Adrenal gland (tissue), 12 donors: ENCODE data around the gene CGB3. TPM values are rescaled to one million over a fixed set of nuclear protein-coding genes. Genes with fewer than 3 reads are reported as not detected.
"Not testable (repeated sequence)": the region's sequence is repeated elsewhere in the genome, so short reads cannot be mapped to it uniquely, and the experiment has no call there.

Experiments used
- DNase-seq, 7 donors: peaks; one replicate each; pipeline ENCODE4 v3.0.0-alpha.2; 2019 to 2020
- H3K27ac ChIP-seq, 5 donors: fragments of 200-600 bp; sonication (generic) in 4 of 5; 1 replicate in 3 of 5; 2 replicates in 2 of 5; pipeline versions ENCODE4 v1.5.1 to v1.8.0; 2016 to 2020; ENCODE audit warnings: mild to moderate bottlenecking in 1 of 5
- H3K27me3 ChIP-seq: fragments of 200-600 bp; 2 replicates; pipeline ENCODE4 v1.8.0; 2021
- H3K36me3 ChIP-seq, 2 donors: fragments of 200-600 bp; replicated peaks in 1 of 2; 1 replicate in 1 of 2; 2 replicates in 1 of 2; pipeline versions ENCODE4 v1.5.1 to v1.8.0; 2018 to 2022
- H3K4me1 ChIP-seq, 2 donors: fragments of 200-600 bp; replicated peaks in 1 of 2; 1 replicate in 1 of 2; 2 replicates in 1 of 2; pipeline versions ENCODE4 v1.5.1 to v1.8.0; 2018 to 2021
- H3K4me3 ChIP-seq, 4 donors: fragments of 200-600 bp; sonication (generic) in 3 of 4; one replicate each; pipeline ENCODE4 v1.5.1; 2016 to 2018
- H3K9me3 ChIP-seq, 3 donors: fragments of 200-600 bp; sonication (generic) in 1 of 3; replicated peaks in 1 of 3; 1 replicate in 2 of 3; 2 replicates in 1 of 3; pipeline versions ENCODE4 v1.5.1 to v1.8.0; 2016 to 2021
- CTCF ChIP-seq, 6 experiments: fragments of 450-650 bp in 4 of 6; fragments of 200-600 bp in 2 of 6; sonication (generic) in 1 of 6; IDR thresholded peaks; 1 replicate in 5 of 6; 2 replicates in 1 of 6; pipeline versions ENCODE4 v1.5.1 to v1.8.0; 2016 to 2021; ENCODE audit warnings: antibody characterized with exemption in 6 of 6, mild to moderate bottlenecking in 2 of 6, moderate library complexity in 1 of 6
- POLR2A ChIP-seq, 2 donors: fragments of 450-650 bp; IDR thresholded peaks; one replicate each; pipeline ENCODE4 v1.6.1; 2017; ENCODE audit warnings: antibody characterized with exemption in 2 of 2, mild to moderate bottlenecking in 2 of 2, moderate library complexity in 1 of 2
- WGBS, 4 donors: extraction: QIAGEN DNeasy Blood & Tissue Kit in 2 of 4; methylation state at CpG; one replicate each; pipeline versions ENCODE4 v1.1.5 to v1.1.7; 2013 to 2017; 5-methylcytosine and 5-hydroxymethylcytosine counted together
- intact Hi-C, 2 donors: fragments of 100-400 bp; cut with DNase I; formaldehyde crosslinking; loops; one replicate each; pipeline versions ENCODE4 v1.14.1 to v1.15.0; 2022 to 2023
- polyA plus RNA-seq, 3 donors: library from polyadenylated mRNA; stranded (reverse); fragments of 200-250 nt in 2 of 3; fragments of 350-450 nt in 1 of 3; fragmentation: Illumina TruSeq in 1 of 3; extraction: RNeasy Lipid Tissue Mini Kit (QIAGEN cat#74804) in 1 of 3; gene quantifications; one replicate each; pipeline ENCODE4 v1.2.3, GENCODE V29; 2013 to 2014
- total RNA-seq, 9 donors: library from RNA; depleted of rRNA in 4 of 9; stranded (reverse); fragments of >200 nt in 4 of 9; fragments of 120-200 nt in 1 of 9; fragmentation: NEBNext Ultra II Directional in 1 of 9; extraction: Animal tissue kit (Norgen Biotek cat#: 25700) in 1 of 9; gene quantifications; one replicate each; pipeline versions ENCODE4 v1.1.0 to v1.2.4, GENCODE V29; 2013 to 2023
- donor health status: healthy with polysubstance abuse.
- donor health status: Bipolar disorder and iron deficiency.
- donor health status: DM: yes; HTN: yes; CAD: no.
- donor health status: DM: no; HTN: no; CAD: no.
- donor health status: DM: no; HTN: no; CAD: no.
- donor health status: DM: yes; HTN: yes; CAD: no.

CGB3 gene
- total and polyA plus RNA-seq, 12 donors: not detected

- Histone ChIP-seq H3K4me1 (peaks cover 0 to 26% of the 10 kb centered on the region in 2 donors), H3K4me3 (no peak overlapping the region), H3K27me3 (peaks cover 10% of the 10 kb centered on the region), H3K36me3 (no peaks in the 10 kb centered on the region), H3K27ac (no peak overlapping the region), H3K9me3 (no peaks in the 10 kb centered on the region)
- 80 to 100% (median 98%) methylated on average over 2 of the region's 2 CpGs for WGBS, 4 donors
- intact Hi-C loops: no loop called here
- TF ChIP-seq POLR2A (IDR thresholded peaks at IDR 0.05) (no peak), CTCF (IDR thresholded peaks at IDR 0.05) (no peak)
- DNase-seq: no peak
These were observed 36.9 kb upstream of the CGB3 start for GRCh38 chr19:49061000-49061399.

- 56 to 65% (median 61%) methylated on average over 9 of the region's 9 CpGs for WGBS, 4 donors
- H3K4me3 ChIP-seq: no peak overlapping the region
- no peak for TF ChIP-seq POLR2A (IDR thresholded peaks at IDR 0.05)
- TF ChIP-seq CTCF (IDR thresholded peaks at IDR 0.05): no peak
- H3K4me1 ChIP-seq: peaks cover 0 to 22% of the 10 kb centered on the region in 2 donors
- intact Hi-C loops: no loop called here
- no peak for DNase-seq
- no peaks in the 10 kb centered on the region for H3K36me3 ChIP-seq
- H3K27me3 ChIP-seq: peaks cover 5% of the 10 kb centered on the region
- H3K27ac ChIP-seq: no peak overlapping the region
- no peaks in the 10 kb centered on the region for H3K9me3 ChIP-seq
These were observed 34.9 kb upstream of the CGB3 start for GRCh38 chr19:49059053-49059452.

GRCh38 chr19:49058562-49058961 is 34.4 kb upstream of the CGB3 start:
- TF ChIP-seq CTCF (IDR thresholded peaks at IDR 0.05): no peak
- no peak for TF ChIP-seq POLR2A (IDR thresholded peaks at IDR 0.05)
- no peak overlapping the region for H3K27ac ChIP-seq
- H3K27me3 ChIP-seq: peaks cover 5% of the 10 kb centered on the region
- no peak overlapping the region for H3K4me3 ChIP-seq
- H3K9me3 ChIP-seq: no peaks in the 10 kb centered on the region
- intact Hi-C loops: no loop called here
- WGBS, 4 donors: 40 to 53% (median 47%) methylated on average over 7 to 10 of the region's 10 CpGs
- no peaks in the 10 kb centered on the region for H3K36me3 ChIP-seq
- DNase-seq: no peak
- peaks cover 0 to 22% of the 10 kb centered on the region in 2 donors for H3K4me1 ChIP-seq

GRCh38 chr19:49057636-49058234 is 33.6 kb upstream of the CGB3 start, which contains the start of gene CGB7:
CGB7 (minus strand) TSS chr19:49057749; CDS start chr19:49055375, 2,374 bp downstream.
- Histone ChIP-seq H3K27me3 (peaks cover 5% of the 10 kb centered on the region), H3K4me1 (peaks cover 0 to 22% of the 10 kb centered on the region in 2 donors), H3K27ac (no peak within 1 kb of the TSS), H3K9me3 (no peaks in the 10 kb centered on the region), H3K4me3 (peak within 1 kb of the TSS in 1 of 4 donors; percentile 48), H3K36me3 (no peaks in the 10 kb centered on the region)
- WGBS, 4 donors: 3 to 28% (median 5%) methylated on average over 5 to 38 of the region's 38 CpGs
- intact Hi-C loops: no loop called here
- TF ChIP-seq POLR2A (IDR thresholded peaks at IDR 0.05) (no peak), CTCF (IDR thresholded peaks at IDR 0.05) (no peak)
- DNase-seq: peak; percentile 30 to 74 (median 66)

GRCh38 chr19:49056902-49057596 is 32.9 kb upstream of the CGB3 start:
- intact Hi-C loops, H3K36me3 ChIP-seq, H3K9me3 ChIP-seq, DNase-seq, H3K27ac ChIP-seq, H3K27me3 ChIP-seq: not testable (repeated sequence)
- H3K4me1 ChIP-seq: peaks cover 0 to 22% of the 10 kb centered on the region in 2 donors
- 13 to 21% (median 18%) methylated on average over 20 to 34 of the region's 34 CpGs for WGBS, 4 donors
- H3K4me3 ChIP-seq: peak overlapping the region in 1 of 4 donors; percentile 48
